Tibial nerve (tissue), 4 donors: ENCODE data around the gene SLC5A3. TPM values are rescaled to one million over a fixed set of nuclear protein-coding genes. Genes with fewer than 3 reads are reported as not detected.

Experiments used
- DNase-seq, 2 donors: peaks; one replicate each; pipeline ENCODE4 v3.0.0-alpha.2; 2019; ENCODE audit warnings: low spot score in 2 of 2
- H3K27ac ChIP-seq, 4 donors: fragments of 200-600 bp; sonication (generic) in 3 of 4; one replicate each; pipeline ENCODE4 v1.5.1; 2017 to 2019; ENCODE audit warnings: mild to moderate bottlenecking in 1 of 4
- H3K27me3 ChIP-seq, 2 donors: fragments of 200-600 bp; sonication (generic) in 1 of 2; one replicate each; pipeline versions ENCODE4 v1.5.1 to v1.6.0; 2017 to 2019
- H3K36me3 ChIP-seq, 3 donors: fragments of 200-600 bp; sonication (generic); one replicate each; pipeline ENCODE4 v1.5.1; 2018 to 2019
- H3K4me1 ChIP-seq, 4 donors: fragments of 200-600 bp; sonication (generic) in 3 of 4; one replicate each; pipeline ENCODE4 v1.5.1; 2017 to 2019
- H3K4me3 ChIP-seq, 4 donors: fragments of 200-600 bp; sonication (generic) in 3 of 4; one replicate each; pipeline ENCODE4 v1.5.1; 2017 to 2019; ENCODE audit warnings: mild to moderate bottlenecking in 1 of 4, moderate library complexity in 1 of 4
- H3K9me3 ChIP-seq, 4 donors: fragments of 200-600 bp; sonication (generic) in 3 of 4; one replicate each; pipeline ENCODE4 v1.5.1; 2017 to 2019
- EP300 ChIP-seq, 2 donors: sonication (generic); formaldehyde crosslinking; IDR thresholded peaks; one replicate each; pipeline ENCODE4 v1.6.1; 2017; ENCODE audit warnings: antibody characterized with exemption in 2 of 2, mild to moderate bottlenecking in 1 of 2
- POLR2A ChIP-seq, 2 donors: fragments of 450-650 bp; IDR thresholded peaks; one replicate each; pipeline ENCODE4 v1.6.1; 2017; ENCODE audit warnings: antibody characterized with exemption in 2 of 2, mild to moderate bottlenecking in 2 of 2, moderate library complexity in 2 of 2
- WGBS, 2 donors: methylation state at CpG; one replicate each; pipeline ENCODE4 v1.1.5; 2018; 5-methylcytosine and 5-hydroxymethylcytosine counted together
- total RNA-seq, 4 donors: library from RNA; depleted of rRNA; stranded (reverse); fragments of >200 nt; gene quantifications; one replicate each; pipeline ENCODE4 v1.1.0, GENCODE V29; 2016
- TF ChIP-seq, protein P1 (sequence below), 5 experiments: fragments of 200-600 bp in 3 of 5; fragments of 450-650 bp in 2 of 5; sonication (generic) in 3 of 5; IDR thresholded peaks; one replicate each; pipeline ENCODE4 v1.5.1; 2016 to 2019; ENCODE audit warnings: antibody characterized with exemption in 5 of 5, mild to moderate bottlenecking in 3 of 5, moderate library complexity in 2 of 5

Gene SLC5A3
- total RNA-seq, 4 donors from 2014 or later, result 38.1 to 74.5 (median 44.9) TPM

DNA sequence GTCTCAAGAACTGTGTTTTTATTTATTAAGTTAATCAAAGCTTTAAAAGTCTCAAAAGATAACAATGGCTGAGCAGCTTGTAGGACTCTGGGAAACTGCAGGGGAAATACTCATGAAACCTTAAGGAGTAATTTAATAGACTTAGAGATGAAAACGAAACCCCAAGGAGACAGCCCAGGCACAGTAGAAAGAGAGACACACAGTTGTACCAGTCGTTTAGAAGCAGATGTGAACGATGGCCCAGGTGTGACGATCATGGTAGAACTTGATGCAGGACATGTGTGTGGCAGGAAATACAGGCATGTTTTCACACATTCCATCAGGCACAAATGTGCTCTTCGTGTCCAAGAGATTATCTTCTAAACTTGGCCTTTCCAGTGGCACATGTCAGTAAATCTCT, 21.2 kb upstream of the SLC5A3 start:
- Histone ChIP-seq H3K27ac (no peak overlapping the region), H3K4me3 (no peak overlapping the region), H3K9me3 (no peaks in the 10 kb centered on the region), H3K36me3 (no peaks in the 10 kb centered on the region), H3K4me1 (no peaks in the 10 kb centered on the region), H3K27me3 (no peaks in the 10 kb centered on the region)
- no peak for DNase-seq
- TF ChIP-seq EP300 (IDR thresholded peaks at IDR 0.05), result no peak
- TF ChIP-seq, protein P1, sequence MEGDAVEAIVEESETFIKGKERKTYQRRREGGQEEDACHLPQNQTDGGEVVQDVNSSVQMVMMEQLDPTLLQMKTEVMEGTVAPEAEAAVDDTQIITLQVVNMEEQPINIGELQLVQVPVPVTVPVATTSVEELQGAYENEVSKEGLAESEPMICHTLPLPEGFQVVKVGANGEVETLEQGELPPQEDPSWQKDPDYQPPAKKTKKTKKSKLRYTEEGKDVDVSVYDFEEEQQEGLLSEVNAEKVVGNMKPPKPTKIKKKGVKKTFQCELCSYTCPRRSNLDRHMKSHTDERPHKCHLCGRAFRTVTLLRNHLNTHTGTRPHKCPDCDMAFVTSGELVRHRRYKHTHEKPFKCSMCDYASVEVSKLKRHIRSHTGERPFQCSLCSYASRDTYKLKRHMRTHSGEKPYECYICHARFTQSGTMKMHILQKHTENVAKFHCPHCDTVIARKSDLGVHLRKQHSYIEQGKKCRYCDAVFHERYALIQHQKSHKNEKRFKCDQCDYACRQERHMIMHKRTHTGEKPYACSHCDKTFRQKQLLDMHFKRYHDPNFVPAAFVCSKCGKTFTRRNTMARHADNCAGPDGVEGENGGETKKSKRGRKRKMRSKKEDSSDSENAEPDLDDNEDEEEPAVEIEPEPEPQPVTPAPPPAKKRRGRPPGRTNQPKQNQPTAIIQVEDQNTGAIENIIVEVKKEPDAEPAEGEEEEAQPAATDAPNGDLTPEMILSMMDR (IDR thresholded peaks at IDR 0.05), result no peak
- TF ChIP-seq POLR2A (IDR thresholded peaks at IDR 0.05), result no peak
- WGBS, 2 donors, result 63 to 76% methylated on average over 5 of the region's 5 CpGs

DNA sequence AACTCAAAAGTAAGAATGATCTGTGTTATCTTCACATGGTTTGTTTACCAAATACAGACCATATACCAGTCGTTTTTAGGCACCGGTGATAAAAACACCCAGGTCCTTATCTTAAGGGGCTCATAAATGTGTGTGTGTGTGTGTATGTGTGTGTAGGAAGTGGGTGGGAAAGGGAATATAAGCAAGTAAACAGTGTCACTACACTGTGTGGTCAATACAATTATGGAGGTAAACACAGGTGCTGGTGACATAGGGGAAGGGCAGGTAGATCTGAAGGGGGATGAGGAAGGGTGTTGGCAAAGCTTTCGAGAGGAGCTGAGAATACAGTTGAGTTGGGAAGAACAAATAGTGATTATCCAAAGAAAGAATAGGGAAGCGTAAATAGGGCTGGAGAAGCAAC, 19.1 kb upstream of the SLC5A3 start:
- no peak for DNase-seq
- Histone ChIP-seq H3K36me3 (no peaks in the 10 kb centered on the region), H3K27me3 (no peaks in the 10 kb centered on the region), H3K27ac (no peak overlapping the region), H3K9me3 (no peaks in the 10 kb centered on the region), H3K4me1 (no peaks in the 10 kb centered on the region), H3K4me3 (no peak overlapping the region)
- WGBS, 2 donors, result 80 to 88% methylated on average over 4 of the region's 4 CpGs
- TF ChIP-seq, protein P1 (IDR thresholded peaks at IDR 0.05), result no peak
- TF ChIP-seq EP300 (IDR thresholded peaks at IDR 0.05), result no peak
- TF ChIP-seq POLR2A (IDR thresholded peaks at IDR 0.05), result no peak

DNA sequence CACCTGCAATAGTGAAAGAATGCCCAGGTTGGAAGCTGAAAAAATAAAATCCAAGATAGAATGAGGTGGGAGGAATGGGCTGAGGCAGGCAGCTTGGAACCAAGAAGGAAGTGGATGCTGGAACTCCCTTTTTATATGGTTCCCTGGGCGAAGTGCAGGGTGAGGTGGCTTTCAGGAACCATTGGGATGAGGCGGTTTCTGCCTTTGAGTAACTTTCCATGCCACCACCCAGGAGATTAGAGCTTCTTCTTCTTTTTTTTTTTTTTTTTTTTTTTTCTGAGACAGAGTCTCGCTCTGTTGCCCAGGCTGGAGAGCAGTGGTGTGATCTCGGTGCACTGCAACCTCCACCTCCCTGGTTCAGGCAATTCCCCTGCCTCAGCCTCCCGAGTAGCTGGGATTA, 17.8 kb upstream of the SLC5A3 start:
- H3K27me3 ChIP-seq, result no peaks in the 10 kb centered on the region
- peak overlapping the region in 1 of 4 donors; percentile 12 for H3K27ac ChIP-seq
- 85 to 90% methylated on average over 5 of the region's 5 CpGs for WGBS, 2 donors
- H3K4me3 ChIP-seq, result no peak overlapping the region
- H3K4me1 ChIP-seq, result no peaks in the 10 kb centered on the region
- TF ChIP-seq, protein P1 (IDR thresholded peaks at IDR 0.05), result no peak
- TF ChIP-seq EP300 (IDR thresholded peaks at IDR 0.05) (no peak), POLR2A (IDR thresholded peaks at IDR 0.05) (no peak)
- H3K9me3 ChIP-seq, result no peaks in the 10 kb centered on the region
- no peaks in the 10 kb centered on the region for H3K36me3 ChIP-seq
- no peak for DNase-seq

DNA sequence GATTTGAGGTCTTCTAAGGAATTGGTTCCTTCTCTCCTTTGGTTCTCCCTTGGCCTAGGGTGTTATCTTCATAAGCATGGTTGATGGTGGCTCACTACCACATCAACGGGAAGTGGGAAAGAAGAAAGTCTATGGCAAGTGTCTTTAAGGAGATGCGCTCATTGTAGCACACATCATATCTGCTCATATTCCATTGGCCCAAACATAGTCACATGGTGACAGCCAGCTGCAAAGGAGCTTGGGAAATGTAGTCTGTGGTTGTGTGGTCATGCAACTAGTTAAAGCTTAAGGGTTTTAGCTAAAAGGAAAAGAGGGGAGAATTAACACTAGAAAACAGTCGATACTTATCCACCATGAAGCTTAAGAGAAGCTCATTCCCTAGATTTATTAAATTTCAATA, 11.4 kb upstream of the SLC5A3 start:
- no peak for DNase-seq

DNA sequence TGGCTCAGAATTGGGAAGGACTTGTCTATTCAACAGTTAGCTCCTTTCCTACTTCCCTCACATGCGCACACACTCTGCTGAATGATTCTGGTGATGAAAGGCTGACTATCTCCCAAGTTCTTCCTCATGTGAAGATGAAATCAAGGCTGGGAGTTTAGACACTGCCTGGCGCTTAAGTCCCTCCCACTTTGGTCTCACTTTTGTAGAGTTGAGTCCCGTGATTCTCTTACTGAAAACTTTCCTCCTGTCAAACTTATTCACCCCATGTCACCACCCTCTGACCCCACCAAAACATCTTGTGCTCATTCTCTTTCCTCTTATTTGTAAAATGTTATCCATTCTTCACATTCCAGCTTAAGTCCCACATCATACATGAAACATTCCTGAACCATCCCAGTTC, 8.4 kb upstream of the SLC5A3 start:
- Histone ChIP-seq H3K36me3 (no peaks in the 10 kb centered on the region), H3K27me3 (no peaks in the 10 kb centered on the region), H3K27ac (no peak overlapping the region), H3K9me3 (no peaks in the 10 kb centered on the region), H3K4me1 (no peaks in the 10 kb centered on the region), H3K4me3 (no peak overlapping the region)
- 63 to 65% methylated on average over 3 of the region's 3 CpGs for WGBS, 2 donors
- DNase-seq, result no peak
- no peak for TF ChIP-seq POLR2A (IDR thresholded peaks at IDR 0.05)
- TF ChIP-seq, protein P1 (IDR thresholded peaks at IDR 0.05), result no peak
- no peak for TF ChIP-seq EP300 (IDR thresholded peaks at IDR 0.05)

More for the DNA sequence above, 11.4 kb upstream of the SLC5A3 start:
- WGBS, 2 donors, result 80 to 91% methylated on average over 3 of the region's 3 CpGs
- no peaks in the 10 kb centered on the region for H3K36me3 ChIP-seq
- no peaks in the 10 kb centered on the region for H3K27me3 ChIP-seq
- TF ChIP-seq POLR2A (IDR thresholded peaks at IDR 0.05) (no peak), EP300 (IDR thresholded peaks at IDR 0.05) (no peak)
- TF ChIP-seq, protein P1 (IDR thresholded peaks at IDR 0.05), result no peak
- H3K4me3 ChIP-seq, result no peak overlapping the region
- no peak overlapping the region for H3K27ac ChIP-seq
- H3K4me1 ChIP-seq, result no peaks in the 10 kb centered on the region
- H3K9me3 ChIP-seq, result no peaks in the 10 kb centered on the region
